Measurements from ENCODE around the gene SRPRB.

Gene SRPRB

GRCh38 chr3:133820889-133821675, 15.5 kb downstream of the SRPRB start:
- TF ChIP-seq L3MBTL2 (conservative IDR thresholded peaks at IDR 0.05) = no peak
- no peak for TF ChIP-seq BHLHE40 (IDR thresholded peaks at IDR 0.05; ENCODE audit: borderline replicate concordance)
- TF ChIP-seq FOXK2 (IDR thresholded peaks at IDR 0.05) = no peak
- TF ChIP-seq TARDBP (IDR thresholded peaks at IDR 0.05) = no peak
- TF ChIP-seq CTBP1 (IDR thresholded peaks at IDR 0.05; ENCODE audit: borderline replicate concordance) = no peak
- no peak for TF ChIP-seq NFRKB (IDR thresholded peaks at IDR 0.05)
- TF ChIP-seq SUZ12 (IDR thresholded peaks at IDR 0.05) = no peak
- no peak for TF ChIP-seq ZNF384 (IDR thresholded peaks at IDR 0.05)
- POLR2A ChIA-PET = no interaction called here
- CTCF ChIA-PET = no interaction called here
- DNase-seq (ENCODE audit: extremely low spot score) = no peak

GRCh38 chr3:133821767-133822638, 16.4 kb downstream of the SRPRB start:
- TF ChIP-seq TARDBP (IDR thresholded peaks at IDR 0.05) (no peak), FOXK2 (IDR thresholded peaks at IDR 0.05) (no peak), ARNT (IDR thresholded peaks at IDR 0.05) (no peak), NFRKB (IDR thresholded peaks at IDR 0.05) (no peak), ZNF384 (IDR thresholded peaks at IDR 0.05) (no peak), SUZ12 (IDR thresholded peaks at IDR 0.05) (no peak), L3MBTL2 (conservative IDR thresholded peaks at IDR 0.05) (no peak), ELF4 (IDR thresholded peaks at IDR 0.05) (no peak), FOXA1 (IDR thresholded peaks at IDR 0.05) (no peak), SP1 (IDR thresholded peaks at IDR 0.05) (no peak), FOXM1 (IDR thresholded peaks at IDR 0.05; ENCODE audit: borderline replicate concordance) (no peak), PKNOX1 (IDR thresholded peaks at IDR 0.05) (no peak), CTBP1 (IDR thresholded peaks at IDR 0.05; ENCODE audit: borderline replicate concordance) (no peak), BHLHE40 (IDR thresholded peaks at IDR 0.05; ENCODE audit: borderline replicate concordance) (no peak)
- ChIA-PET POLR2A (no interaction called here), CTCF (no interaction called here)
- no peak for DNase-seq (ENCODE audit: extremely low spot score)

- POLR2A ChIA-PET = no interaction called here
- TF ChIP-seq CTBP1 (IDR thresholded peaks at IDR 0.05; ENCODE audit: borderline replicate concordance) (no peak), ZNF384 (IDR thresholded peaks at IDR 0.05) (no peak), FOXM1 (IDR thresholded peaks at IDR 0.05; ENCODE audit: borderline replicate concordance) (no peak), TARDBP (IDR thresholded peaks at IDR 0.05) (no peak), FOXK2 (IDR thresholded peaks at IDR 0.05) (no peak), BHLHE40 (IDR thresholded peaks at IDR 0.05; ENCODE audit: borderline replicate concordance) (no peak), SUZ12 (IDR thresholded peaks at IDR 0.05) (no peak), LEF1 (IDR thresholded peaks at IDR 0.05; ENCODE audit: borderline replicate concordance) (no peak), L3MBTL2 (conservative IDR thresholded peaks at IDR 0.05) (no peak), ARNT (IDR thresholded peaks at IDR 0.05) (no peak), HDGF (IDR thresholded peaks at IDR 0.05; ENCODE audit: borderline replicate concordance) (no peak)
- DNase-seq (ENCODE audit: extremely low spot score) = no peak
- CTCF ChIA-PET = no interaction called here
Measured at GRCh38 chr3:133824961-133825485, 19.4 kb downstream of the SRPRB start.

GRCh38 chr3:133825969-133826727, 20.5 kb downstream of the SRPRB start:
- CTCF ChIA-PET = no interaction called here
- TF ChIP-seq CTBP1 (IDR thresholded peaks at IDR 0.05; ENCODE audit: borderline replicate concordance) (no peak), L3MBTL2 (conservative IDR thresholded peaks at IDR 0.05) (no peak), ARNT (IDR thresholded peaks at IDR 0.05) (no peak), PKNOX1 (IDR thresholded peaks at IDR 0.05) (no peak), ZNF384 (IDR thresholded peaks at IDR 0.05) (no peak), FOXM1 (IDR thresholded peaks at IDR 0.05; ENCODE audit: borderline replicate concordance) (no peak), SP1 (IDR thresholded peaks at IDR 0.05) (no peak), HDGF (IDR thresholded peaks at IDR 0.05; ENCODE audit: borderline replicate concordance) (no peak), FOXK2 (IDR thresholded peaks at IDR 0.05) (no peak), SUZ12 (IDR thresholded peaks at IDR 0.05) (no peak)
- DNase-seq (ENCODE audit: extremely low spot score) = no peak
- POLR2A ChIA-PET = no interaction called here

GRCh38 chr3:133827136-133827535, 21.5 kb downstream of the SRPRB start:
- ChIA-PET POLR2A (no interaction called here), CTCF (no interaction called here)
- TF ChIP-seq SP1 (IDR thresholded peaks at IDR 0.05) (no peak), BHLHE40 (IDR thresholded peaks at IDR 0.05; ENCODE audit: borderline replicate concordance) (no peak), LEF1 (IDR thresholded peaks at IDR 0.05; ENCODE audit: borderline replicate concordance) (no peak), ZNF384 (IDR thresholded peaks at IDR 0.05) (no peak), CTBP1 (IDR thresholded peaks at IDR 0.05; ENCODE audit: borderline replicate concordance) (no peak), FOXK2 (IDR thresholded peaks at IDR 0.05) (no peak), SUZ12 (IDR thresholded peaks at IDR 0.05) (no peak), PKNOX1 (IDR thresholded peaks at IDR 0.05) (no peak), FOXA1 (IDR thresholded peaks at IDR 0.05) (no peak)
- DNase-seq (ENCODE audit: extremely low spot score) = no peak
